ENCODE data around the gene DLG1. TPM values are rescaled to one million over a fixed set of nuclear protein-coding genes. Genes with fewer than 3 reads are reported as not detected.

DLG1 gene
- total RNA-seq, 1 experiment from 2014 or later, result 121 TPM

DNA sequence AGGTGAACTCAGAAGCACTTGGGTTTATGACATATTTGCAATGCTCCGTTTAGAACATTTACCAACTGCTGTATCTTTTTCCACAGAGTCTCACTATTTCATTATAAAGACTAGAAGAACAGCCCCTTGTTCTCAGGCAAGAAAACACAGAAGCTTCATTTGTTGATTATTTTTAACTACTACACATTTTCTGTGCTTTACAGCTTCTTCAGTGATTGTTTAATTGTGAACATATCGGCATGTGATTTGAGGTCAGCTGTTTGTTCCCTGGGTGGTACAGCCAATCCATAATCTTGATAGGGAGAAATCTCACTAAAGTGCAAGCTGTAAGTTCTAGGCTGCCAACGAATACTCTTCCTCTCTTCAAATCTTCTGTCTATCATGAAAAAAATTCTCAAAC is 31.0 kb upstream of the DLG1 start:
- Mint-ChIP-seq H3K4me3 (ENCODE audit: unreplicated experiment) (no peak overlapping the region), H3K4me1 (ENCODE audit: insufficient read depth, unreplicated experiment) (peaks cover 5% of the 10 kb centered on the region), H3K9me3 (ENCODE audit: unreplicated experiment) (no peaks in the 10 kb centered on the region), H3K27me3 (ENCODE audit: insufficient read depth, unreplicated experiment) (no peaks in the 10 kb centered on the region), H3K27ac (ENCODE audit: low read depth, unreplicated experiment) (no peak overlapping the region), H3K36me3 (ENCODE audit: insufficient read depth, unreplicated experiment) (no peaks in the 10 kb centered on the region)
- TF ChIP-seq, protein P1, sequence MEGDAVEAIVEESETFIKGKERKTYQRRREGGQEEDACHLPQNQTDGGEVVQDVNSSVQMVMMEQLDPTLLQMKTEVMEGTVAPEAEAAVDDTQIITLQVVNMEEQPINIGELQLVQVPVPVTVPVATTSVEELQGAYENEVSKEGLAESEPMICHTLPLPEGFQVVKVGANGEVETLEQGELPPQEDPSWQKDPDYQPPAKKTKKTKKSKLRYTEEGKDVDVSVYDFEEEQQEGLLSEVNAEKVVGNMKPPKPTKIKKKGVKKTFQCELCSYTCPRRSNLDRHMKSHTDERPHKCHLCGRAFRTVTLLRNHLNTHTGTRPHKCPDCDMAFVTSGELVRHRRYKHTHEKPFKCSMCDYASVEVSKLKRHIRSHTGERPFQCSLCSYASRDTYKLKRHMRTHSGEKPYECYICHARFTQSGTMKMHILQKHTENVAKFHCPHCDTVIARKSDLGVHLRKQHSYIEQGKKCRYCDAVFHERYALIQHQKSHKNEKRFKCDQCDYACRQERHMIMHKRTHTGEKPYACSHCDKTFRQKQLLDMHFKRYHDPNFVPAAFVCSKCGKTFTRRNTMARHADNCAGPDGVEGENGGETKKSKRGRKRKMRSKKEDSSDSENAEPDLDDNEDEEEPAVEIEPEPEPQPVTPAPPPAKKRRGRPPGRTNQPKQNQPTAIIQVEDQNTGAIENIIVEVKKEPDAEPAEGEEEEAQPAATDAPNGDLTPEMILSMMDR (IDR thresholded peaks at IDR 0.05; ENCODE audit: unreplicated experiment), result no peak
- intact Hi-C loops (cut with micrococcal nuclease), result no loop called here
- no peak for DNase-seq (ENCODE audit: unreplicated experiment)
- BruUV-seq (replicated peaks), result no TSS peak
- CTCF ChIA-PET, result interaction anchor here (1.1 to 1.2 kb wide), 2 partner anchors 74 to 172 kb away, joined by 3 to 4 read pairs; no protein-coding TSS in a partner anchor
- POLR2A ChIA-PET, result no interaction called here

DNA sequence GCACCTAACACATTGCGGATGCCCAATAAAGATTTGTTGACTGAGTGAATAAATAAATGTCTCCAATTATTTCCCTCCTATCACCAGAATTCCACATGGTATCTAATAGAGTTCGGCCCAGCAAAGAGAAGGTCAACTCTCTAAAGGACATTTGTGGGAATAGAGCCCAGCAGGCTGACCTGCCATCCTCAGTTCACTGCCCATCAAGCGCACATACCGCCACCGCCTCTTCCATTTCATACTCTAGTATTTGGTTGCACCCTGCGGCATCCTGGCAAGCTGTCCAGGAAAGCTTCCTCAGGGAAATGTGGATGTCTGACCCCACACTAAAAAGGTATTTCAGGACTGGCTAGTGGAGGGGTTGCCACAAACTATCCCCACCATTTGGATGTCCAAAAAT is 29.8 kb upstream of the DLG1 start:
- H3K4me1 Mint-ChIP-seq (ENCODE audit: insufficient read depth, unreplicated experiment), result peaks cover 6% of the 10 kb centered on the region
- CTCF ChIA-PET, result interaction anchor here (1.1 kb wide), 1 partner anchor 173 kb away, joined by 4 read pairs; no protein-coding TSS in a partner anchor
- DNase-seq (ENCODE audit: unreplicated experiment), result no peak
- no peaks in the 10 kb centered on the region for H3K9me3 Mint-ChIP-seq (ENCODE audit: unreplicated experiment)
- H3K4me3 Mint-ChIP-seq (ENCODE audit: unreplicated experiment), result no peak overlapping the region
- no peak overlapping the region for H3K27ac Mint-ChIP-seq (ENCODE audit: low read depth, unreplicated experiment)
- POLR2A ChIA-PET, result interaction anchor here (0.5 to 1.1 kb wide), 3 partner anchors 9 to 126 kb away, joined by 3 read pairs; no protein-coding TSS in a partner anchor
- no peaks in the 10 kb centered on the region for H3K36me3 Mint-ChIP-seq (ENCODE audit: insufficient read depth, unreplicated experiment)
- BruUV-seq (replicated peaks), result no TSS peak
- intact Hi-C loops (cut with micrococcal nuclease), result no loop called here
- no peaks in the 10 kb centered on the region for H3K27me3 Mint-ChIP-seq (ENCODE audit: insufficient read depth, unreplicated experiment)
- TF ChIP-seq, protein P1 (IDR thresholded peaks at IDR 0.05; ENCODE audit: unreplicated experiment), result no peak

DNA sequence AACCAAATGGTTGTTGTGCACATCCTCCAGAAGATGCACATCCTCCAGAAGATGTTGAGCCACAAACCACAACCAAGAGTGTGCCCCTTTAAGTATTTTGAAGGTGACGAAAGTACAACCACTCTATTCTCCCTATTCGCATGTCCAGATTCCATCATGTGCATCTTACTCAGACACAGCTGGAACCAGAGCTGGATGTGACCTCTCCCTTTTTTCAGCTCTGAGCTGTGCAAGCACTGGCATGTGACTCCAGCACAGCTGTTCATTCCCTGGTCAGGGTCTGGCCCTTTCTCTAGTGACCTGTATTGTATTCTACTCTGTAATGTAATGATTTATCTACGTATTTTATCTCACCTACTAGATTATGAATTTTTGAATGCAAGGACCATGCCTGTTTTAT is 29.3 kb upstream of the DLG1 start:
- ChIA-PET CTCF (no interaction called here), POLR2A (interaction anchor here (0.5 to 1.1 kb wide), 3 partner anchors 9 to 127 kb away, joined by 3 read pairs; no protein-coding TSS in a partner anchor)
- no peaks in the 10 kb centered on the region for H3K36me3 Mint-ChIP-seq (ENCODE audit: insufficient read depth, unreplicated experiment)
- H3K9me3 Mint-ChIP-seq (ENCODE audit: unreplicated experiment), result no peaks in the 10 kb centered on the region
- no peaks in the 10 kb centered on the region for H3K27me3 Mint-ChIP-seq (ENCODE audit: insufficient read depth, unreplicated experiment)
- TF ChIP-seq, protein P1 (IDR thresholded peaks at IDR 0.05; ENCODE audit: unreplicated experiment), result no peak
- DNase-seq (ENCODE audit: unreplicated experiment), result no peak
- BruUV-seq (replicated peaks), result no TSS peak
- H3K4me1 Mint-ChIP-seq (ENCODE audit: insufficient read depth, unreplicated experiment), result peaks cover 6% of the 10 kb centered on the region
- H3K27ac Mint-ChIP-seq (ENCODE audit: low read depth, unreplicated experiment), result no peak overlapping the region
- intact Hi-C loops (cut with micrococcal nuclease), result no loop called here
- H3K4me3 Mint-ChIP-seq (ENCODE audit: unreplicated experiment), result no peak overlapping the region

DNA sequence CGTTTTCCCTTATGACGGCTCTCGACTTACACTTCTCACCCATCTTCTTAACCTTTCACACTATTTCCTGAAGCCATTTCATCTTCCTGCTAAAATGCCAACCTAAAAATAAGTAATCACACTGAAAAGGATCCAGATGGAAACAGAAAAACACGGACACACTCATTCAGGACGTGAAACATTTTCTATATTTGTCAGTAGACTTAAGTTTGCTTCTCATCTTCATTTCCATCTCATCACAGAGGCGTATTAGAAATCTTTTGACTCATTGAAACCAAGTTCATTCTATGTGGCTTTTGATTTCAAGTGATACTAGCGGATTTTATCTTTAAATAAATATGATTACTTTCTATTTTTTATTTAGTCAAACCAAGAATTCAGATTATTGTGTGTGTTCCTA is 27.4 kb upstream of the DLG1 start:
- Mint-ChIP-seq H3K9me3 (ENCODE audit: unreplicated experiment) (peaks cover 7% of the 10 kb centered on the region), H3K27me3 (ENCODE audit: insufficient read depth, unreplicated experiment) (no peaks in the 10 kb centered on the region), H3K4me3 (ENCODE audit: unreplicated experiment) (no peak overlapping the region), H3K27ac (ENCODE audit: low read depth, unreplicated experiment) (no peak overlapping the region), H3K36me3 (ENCODE audit: insufficient read depth, unreplicated experiment) (no peaks in the 10 kb centered on the region), H3K4me1 (ENCODE audit: insufficient read depth, unreplicated experiment) (peaks cover 6% of the 10 kb centered on the region)
- intact Hi-C loops (cut with micrococcal nuclease), result no loop called here
- TF ChIP-seq, protein P1 (IDR thresholded peaks at IDR 0.05; ENCODE audit: unreplicated experiment), result no peak
- CTCF ChIA-PET, result no interaction called here
- BruUV-seq (replicated peaks), result no TSS peak
- no peak for DNase-seq (ENCODE audit: unreplicated experiment)
- POLR2A ChIA-PET, result no interaction called here
